Kasumi-1 (cell line): ENCODE data around the gene GJD4.

Experiments
- DNase-seq, 2 experiments: peaks; one replicate each; lab custom pipeline; 2025; lab: John Stamatoyannopoulos, UW

The GJD4 gene, protein sequence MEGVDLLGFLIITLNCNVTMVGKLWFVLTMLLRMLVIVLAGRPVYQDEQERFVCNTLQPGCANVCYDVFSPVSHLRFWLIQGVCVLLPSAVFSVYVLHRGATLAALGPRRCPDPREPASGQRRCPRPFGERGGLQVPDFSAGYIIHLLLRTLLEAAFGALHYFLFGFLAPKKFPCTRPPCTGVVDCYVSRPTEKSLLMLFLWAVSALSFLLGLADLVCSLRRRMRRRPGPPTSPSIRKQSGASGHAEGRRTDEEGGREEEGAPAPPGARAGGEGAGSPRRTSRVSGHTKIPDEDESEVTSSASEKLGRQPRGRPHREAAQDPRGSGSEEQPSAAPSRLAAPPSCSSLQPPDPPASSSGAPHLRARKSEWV

DNA sequence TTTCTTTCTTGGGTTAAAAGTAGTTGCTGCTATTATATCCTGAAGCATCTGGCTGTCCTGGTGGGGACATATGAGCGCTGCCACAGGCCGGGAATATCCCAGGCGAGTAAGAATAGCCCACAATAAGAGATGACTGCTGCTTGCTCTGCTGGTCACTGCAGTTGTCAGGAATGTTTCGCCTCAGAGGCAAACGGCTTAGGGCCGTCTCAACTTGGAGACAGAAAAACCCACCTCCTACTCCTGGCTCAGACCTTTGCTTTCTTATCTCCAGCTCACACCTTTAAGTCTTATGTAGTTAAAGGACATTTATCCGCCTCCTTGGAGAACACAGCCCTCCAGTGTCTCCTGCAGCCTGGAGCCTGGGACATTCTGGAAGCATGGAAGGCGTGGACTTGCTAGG is at the start of gene GJD4:
TSS of gene GJD4 (plus strand) at position 151 of the 400 bp plus-strand sequence. CDS start at position 378, 227 bp downstream.
- no peak for DNase-seq

DNA sequence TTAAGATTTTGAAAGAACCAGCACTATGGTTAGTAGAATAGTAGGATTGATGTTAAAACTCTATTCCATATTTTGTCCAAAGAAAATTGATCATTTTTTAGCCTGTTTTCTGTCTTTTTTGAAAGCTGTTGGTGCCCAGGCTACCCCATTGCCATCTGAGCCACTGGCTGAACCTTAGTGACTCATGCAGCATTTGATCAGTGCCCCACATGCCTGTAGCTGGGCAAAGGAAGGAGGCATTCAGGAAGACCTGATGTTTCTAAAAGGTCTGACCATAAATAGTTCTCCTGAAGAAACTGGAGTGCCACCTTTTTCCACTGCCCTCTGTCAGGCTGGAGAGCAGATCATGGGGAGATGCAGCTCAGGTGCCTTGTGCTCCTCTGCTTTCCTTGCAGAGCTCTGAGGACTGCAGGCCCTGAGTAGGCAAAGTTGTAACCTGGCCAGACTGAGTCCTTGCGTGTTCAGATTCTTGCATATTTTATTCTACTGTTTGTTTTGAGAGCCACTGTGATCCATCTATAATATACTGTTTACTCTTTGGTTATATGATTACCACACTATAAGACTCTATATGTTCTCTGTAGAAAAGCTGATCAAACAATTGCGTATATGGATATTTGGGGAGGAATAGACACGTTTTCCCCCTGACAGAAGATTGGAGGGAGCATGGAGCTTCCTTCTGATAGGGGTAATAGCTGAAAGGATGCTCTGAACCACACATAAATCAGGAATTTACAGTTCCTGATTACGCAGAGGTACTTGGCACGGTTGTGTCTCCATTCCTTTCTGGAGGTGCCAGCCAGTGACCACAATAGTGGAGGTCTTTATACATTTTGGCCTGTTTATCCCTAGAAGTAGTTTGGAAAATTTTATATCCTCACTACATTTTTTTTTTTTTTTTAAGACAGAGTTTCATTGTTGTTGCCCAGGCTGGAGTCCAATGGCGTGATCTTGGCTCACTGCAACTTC is 48.9 kb upstream of the GJD4 start:
- DNase-seq: no peak

DNA sequence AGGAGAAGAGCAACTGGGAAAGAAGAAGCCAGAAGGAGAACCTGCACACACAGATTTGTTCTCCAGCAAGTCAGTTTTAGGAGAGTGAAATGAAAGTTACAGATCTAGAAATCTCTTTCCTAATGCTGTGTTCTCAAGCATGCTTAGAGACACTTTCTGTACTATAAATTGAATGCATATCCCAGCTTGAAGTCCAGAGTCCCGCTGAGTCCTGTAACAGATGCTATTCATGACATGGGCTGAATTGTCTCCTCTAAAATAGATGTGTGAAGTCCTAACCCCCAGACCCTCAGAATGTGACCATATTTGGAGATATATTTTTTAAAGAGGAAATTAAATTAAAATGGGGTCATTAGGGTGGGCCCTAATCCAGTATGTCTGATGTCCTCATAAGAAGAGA is 46.9 kb upstream of the GJD4 start:
- DNase-seq: no peak

DNA sequence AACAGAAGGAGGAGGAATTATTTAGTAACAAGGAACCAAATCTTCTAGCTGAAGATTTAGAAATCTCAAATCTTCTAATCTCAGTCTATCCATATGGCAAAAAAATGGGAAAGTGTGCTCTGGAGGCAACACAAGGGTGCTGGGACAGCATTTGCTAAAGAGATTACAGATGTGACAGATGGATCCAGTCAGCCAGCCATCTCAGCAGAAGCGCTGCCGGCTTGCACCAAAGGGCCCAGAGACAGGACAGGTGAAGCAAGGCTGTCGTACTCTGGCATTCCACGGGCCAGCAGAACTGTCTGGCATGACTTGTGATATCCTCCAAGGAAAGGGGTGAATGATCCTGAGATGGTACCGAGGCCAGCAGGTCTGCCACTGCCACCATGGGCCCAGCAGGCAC is 45.7 kb upstream of the GJD4 start:
- no peak for DNase-seq

- no peak for DNase-seq
Observed at GRCh38 chr10:35561715-35562114, 43.4 kb upstream of the GJD4 start.

DNA sequence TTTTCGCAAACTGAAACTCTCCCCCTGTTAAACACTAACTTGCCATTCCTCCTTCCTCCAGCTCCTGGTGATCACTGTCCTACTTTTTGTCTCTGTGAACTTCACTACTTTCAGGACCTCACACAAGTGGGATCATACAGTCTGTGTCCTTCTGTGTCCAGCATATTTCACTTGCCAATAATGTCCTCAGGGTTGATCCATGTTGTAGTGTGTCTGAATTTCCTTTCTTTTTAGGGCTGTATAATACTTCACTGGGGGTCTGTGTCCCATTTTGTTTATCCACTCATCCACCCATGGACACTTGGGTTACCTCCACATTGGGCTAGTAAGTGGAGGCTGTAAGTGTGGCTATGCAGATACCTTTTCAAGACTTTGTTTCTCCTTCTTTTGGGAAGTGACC is 42.7 kb upstream of the GJD4 start:
- DNase-seq: no peak

- DNase-seq: peak; percentile 91 to 94
Observed at GRCh38 chr10:35563261-35563891, 41.8 kb upstream of the GJD4 start.

DNA sequence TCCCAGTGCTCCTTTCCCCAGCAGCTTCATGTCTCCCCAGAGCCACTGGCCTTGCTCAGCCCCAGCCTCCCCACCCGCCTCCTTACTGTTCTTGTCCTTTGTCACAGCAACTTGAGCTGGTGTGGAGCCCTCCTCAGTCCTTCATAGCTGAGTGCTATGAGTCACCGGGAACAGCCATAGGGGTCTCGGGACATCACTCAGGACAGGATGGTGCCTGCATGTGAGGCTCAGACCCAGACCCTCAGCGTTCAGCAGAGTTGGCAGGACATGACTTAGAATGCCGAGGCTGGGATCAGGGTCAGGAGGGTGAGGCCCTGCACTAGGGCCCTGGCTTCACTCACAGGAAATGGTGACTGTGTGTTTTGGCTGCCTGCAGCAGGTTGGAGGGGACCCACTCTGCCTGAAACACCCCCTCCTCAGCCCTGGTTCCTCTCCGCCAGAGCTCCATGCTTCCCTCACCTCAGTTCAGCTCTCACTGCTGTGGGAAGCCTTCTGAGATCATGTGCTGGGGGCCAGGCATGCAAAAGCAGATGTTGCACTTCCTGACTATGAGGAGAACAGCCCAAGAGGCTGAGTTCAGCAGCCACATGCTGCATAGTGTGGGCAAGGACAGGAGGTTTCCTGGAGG is 40.7 kb upstream of the GJD4 start:
- DNase-seq: peak; percentile 94 to 96

DNA sequence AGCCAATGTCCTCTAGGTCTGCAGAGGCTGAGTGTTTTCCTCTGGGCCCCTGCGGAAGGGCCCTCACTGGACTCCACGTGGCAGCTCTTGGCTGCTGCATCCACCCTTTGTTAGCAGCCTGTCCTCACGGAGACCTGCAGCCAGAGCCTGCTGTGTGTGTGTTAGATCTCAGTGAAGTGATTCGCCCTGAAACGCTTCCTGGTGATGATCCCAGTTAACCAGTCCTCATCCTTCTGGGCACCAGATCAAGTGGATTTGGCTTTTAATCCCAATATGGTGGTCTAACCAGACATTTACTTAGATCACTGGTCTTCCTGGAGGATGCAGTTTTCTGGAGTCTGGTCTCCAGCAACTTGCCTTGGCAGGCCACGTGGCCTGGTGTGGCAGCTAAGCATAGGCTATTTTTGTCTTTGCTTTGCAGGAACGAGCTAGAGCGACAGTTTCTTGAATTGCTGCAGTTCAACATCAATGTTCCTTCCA is 39.5 kb upstream of the GJD4 start:
- DNase-seq: no peak

- DNase-seq: no peak
Observed at GRCh38 chr10:35567951-35568350, 37.2 kb upstream of the GJD4 start.

- no peak for DNase-seq
Observed at GRCh38 chr10:35568483-35569015, 36.6 kb upstream of the GJD4 start.

- DNase-seq: no peak
Observed at GRCh38 chr10:35569111-35569707, 35.9 kb upstream of the GJD4 start.

DNA sequence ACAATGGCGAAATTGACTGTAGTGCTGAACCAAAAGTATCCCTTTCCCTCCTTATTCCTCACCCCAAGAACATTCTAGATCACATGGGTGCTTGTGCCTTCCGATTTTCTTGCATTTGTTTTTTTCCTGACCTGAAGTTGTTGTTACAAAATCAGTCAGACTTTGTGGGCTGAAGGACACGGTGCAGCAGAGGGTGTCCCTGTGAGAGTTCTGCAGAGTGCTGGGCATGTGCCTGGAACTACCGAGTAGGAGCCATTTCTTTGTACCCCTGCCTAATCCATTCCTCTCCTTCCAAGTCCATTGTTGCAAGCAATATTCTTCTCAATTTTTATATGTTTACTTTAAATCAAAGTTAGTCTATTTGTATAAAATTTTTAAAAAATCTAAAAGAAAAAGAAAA is 35.3 kb upstream of the GJD4 start:
- no peak for DNase-seq

DNA sequence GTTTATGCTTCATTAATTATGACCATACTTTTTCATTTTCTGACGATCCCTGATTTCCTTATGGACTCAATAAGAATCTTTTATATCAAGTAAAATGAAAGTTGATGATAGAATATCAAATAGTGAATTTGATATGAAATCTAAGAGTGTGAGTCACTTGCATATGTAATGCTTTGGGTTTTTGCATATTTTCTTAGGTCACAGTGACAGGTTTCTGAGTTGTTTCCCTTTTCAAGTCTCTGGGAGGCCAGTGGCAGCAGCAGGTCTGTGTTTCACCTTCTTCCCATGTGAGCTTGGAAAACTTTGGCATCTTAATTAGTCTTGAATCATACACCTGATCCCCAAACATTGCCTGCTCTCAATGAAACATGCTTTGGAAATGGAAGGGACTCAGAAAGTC is 34.7 kb upstream of the GJD4 start:
- DNase-seq: no peak

- DNase-seq: no peak
Observed at GRCh38 chr10:35572583-35572982, 32.6 kb upstream of the GJD4 start.

GRCh38 chr10:35573796-35574195 is 31.3 kb upstream of the GJD4 start:
- no peak for DNase-seq

- no peak for DNase-seq
Observed at GRCh38 chr10:35574924-35575352, 30.2 kb upstream of the GJD4 start.

- DNase-seq: no peak
Observed at GRCh38 chr10:35575640-35576039, 29.5 kb upstream of the GJD4 start.

DNA sequence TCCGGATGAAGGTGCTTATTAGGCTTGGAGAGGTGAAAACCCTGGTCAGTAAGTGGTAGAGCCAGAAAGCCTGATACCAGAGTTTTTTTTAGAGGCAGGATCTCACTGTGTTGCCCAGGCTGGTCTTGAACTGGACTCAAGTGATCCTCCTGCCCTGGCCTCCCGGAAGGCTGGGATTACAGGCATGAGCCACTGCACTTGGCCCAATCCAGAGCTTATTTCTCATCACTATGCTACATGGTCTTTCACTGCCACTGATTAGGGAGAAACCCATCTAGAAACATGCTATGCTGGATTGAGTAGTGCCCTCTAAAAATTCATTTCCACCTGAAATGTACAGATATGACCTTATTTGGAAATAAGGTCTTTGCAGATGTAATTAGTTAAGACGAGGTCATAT is 28.4 kb upstream of the GJD4 start:
- no peak for DNase-seq

DNA sequence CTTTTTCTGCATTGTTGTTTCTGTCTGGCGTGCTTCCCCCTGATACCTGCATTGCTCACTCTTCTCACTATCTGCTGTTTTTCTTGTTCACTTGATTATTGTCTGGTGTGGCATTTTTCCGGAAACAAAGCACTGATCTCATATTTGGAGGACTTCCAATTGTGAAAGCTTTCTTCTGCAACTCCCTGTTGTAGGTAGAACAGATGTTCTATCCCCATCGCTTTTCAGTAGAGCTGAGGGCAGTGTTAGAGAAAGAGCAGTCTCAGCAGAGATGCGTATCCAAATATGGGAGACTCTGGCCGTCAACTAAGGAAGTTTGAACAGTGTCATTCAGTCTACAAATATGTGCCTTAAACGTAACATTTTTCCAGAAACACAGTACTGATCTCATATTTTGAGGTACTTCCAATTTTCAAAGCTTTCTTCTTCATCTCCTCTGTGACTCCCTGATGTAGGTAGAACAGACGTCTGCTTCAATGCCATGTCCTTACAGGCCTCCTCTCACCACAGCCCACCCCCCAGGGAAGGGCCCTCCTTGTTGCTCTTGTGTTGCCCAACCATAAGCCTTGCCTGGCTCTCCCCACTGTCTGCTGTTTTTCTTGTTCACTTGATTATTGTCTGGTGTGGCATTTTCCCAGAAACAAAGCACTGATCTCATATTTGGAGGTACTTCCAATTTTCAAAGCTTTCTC is 27.1 kb upstream of the GJD4 start:
- no peak for DNase-seq

GRCh38 chr10:35578618-35578956 is 26.6 kb upstream of the GJD4 start:
- DNase-seq: no peak
